Bronchus fibroblast of lung (primary cell): ENCODE results near the gene ZNHIT6. TPM values are rescaled to one million over a fixed set of nuclear protein-coding genes. Genes with fewer than 3 reads are reported as not detected.

Experiments used
- total RNA-seq: library from RNA; depleted of rRNA; stranded (reverse); fragments of >200 nt; gene quantifications from 2 replicates; pipeline ENCODE4 v1.2.3, GENCODE V29; 2015

Gene ZNHIT6, protein sequence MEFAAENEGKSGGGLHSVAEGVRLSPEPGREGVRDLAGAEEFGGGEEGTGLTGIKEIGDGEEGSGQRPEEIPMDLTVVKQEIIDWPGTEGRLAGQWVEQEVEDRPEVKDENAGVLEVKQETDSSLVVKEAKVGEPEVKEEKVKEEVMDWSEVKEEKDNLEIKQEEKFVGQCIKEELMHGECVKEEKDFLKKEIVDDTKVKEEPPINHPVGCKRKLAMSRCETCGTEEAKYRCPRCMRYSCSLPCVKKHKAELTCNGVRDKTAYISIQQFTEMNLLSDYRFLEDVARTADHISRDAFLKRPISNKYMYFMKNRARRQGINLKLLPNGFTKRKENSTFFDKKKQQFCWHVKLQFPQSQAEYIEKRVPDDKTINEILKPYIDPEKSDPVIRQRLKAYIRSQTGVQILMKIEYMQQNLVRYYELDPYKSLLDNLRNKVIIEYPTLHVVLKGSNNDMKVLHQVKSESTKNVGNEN
- total RNA-seq: 5.4 and 7.9 TPM in 2 replicates

DNA sequence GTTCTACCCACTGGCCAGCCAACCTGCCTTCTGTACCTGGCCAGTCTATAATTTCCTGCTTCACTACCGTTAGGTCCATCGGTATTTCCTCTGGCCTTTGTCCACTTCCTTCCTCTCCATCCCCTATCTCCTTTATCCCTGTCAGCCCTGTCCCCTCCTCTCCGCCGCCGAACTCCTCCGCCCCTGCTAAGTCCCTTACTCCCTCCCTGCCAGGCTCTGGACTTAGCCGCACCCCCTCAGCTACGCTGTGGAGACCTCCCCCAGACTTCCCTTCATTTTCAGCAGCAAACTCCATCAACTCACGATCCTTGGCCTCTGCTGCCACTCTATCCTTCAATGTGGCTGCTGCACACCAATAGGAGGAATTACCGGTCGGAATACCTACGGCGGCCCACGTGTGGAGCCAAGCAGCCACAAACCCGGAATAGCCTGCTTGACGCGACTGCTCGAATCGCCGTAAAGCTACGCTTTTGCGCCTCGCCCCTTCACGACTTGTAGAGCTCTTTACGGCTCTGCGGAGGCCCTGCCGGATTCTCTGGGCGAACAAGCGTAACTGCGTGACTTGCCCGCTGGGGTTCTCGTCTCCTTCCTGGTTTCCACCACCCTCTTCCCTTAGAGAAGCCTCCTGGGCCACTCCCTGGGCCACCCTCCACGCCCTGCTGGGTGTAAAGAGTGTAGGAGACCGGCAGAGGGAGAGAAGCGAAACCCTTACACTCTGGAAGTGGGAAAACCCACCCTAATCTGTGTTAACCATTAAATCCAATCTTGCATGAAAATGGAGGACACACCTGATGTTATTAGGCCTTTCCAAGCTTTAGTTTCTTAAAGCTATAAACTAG lies at the start of gene ZNHIT6:
TSS of gene ZNHIT6 (minus strand) at position 444 of the 839 bp plus-strand sequence. CDS start at position 295, 149 bp downstream.

Other genes with a start within 250 kb of the ZNHIT6 start
- 35.1 and 39.3 TPM in 2 replicates for gene DDAH1, start 243.3 kb downstream of the ZNHIT6 start, total RNA-seq
- gene CCN1, start 127.7 kb downstream of the ZNHIT6 start, total RNA-seq: 106 and 123 TPM in 2 replicates